ENCODE data around the gene ULK3.

- TF ChIP-seq CTCF (tag by site-specific recombination; IDR thresholded peaks at IDR 0.05): no peak
- TF ChIP-seq ZNF777 (tag by site-specific recombination; IDR thresholded peaks at IDR 0.05; ENCODE audit: borderline replicate concordance): no peak
- no peak for TF ChIP-seq ELK4 (IDR thresholded peaks at IDR 0.05; ENCODE audit: borderline replicate concordance, low read depth, low read length)
Measured at GRCh38 chr15:74843891-74844299, 939 bp upstream of the ULK3 start.
